A204.1 (cell line): ENCODE data around the gene SNX4.

Experiments
- FAIRE-seq: peaks from 2 replicates; lab custom pipeline; 2012; peaks lifted over from hg19 to GRCh38; lab: Jason Lieb, UNC

SNX4 gene

DNA sequence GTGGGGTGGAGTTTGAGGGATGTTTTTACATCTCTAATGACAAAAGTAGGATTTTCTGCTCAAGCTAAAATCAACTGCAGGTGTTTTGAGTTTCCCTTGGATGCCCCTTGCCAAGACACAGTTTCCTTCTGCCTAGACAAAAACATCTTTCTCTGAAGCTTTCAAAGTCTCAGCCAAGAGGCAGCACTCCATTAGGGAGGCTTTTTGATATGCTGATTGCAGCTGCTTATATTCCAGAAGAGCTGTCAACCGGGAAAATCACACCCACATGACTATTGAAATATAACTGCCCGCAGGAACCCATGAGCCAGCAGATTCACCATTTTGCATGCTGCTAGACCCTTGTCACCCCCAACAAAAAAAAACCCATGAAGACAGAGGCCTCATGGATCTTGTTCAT is 117.4 kb downstream of the SNX4 start:
- FAIRE-seq = no peak

DNA sequence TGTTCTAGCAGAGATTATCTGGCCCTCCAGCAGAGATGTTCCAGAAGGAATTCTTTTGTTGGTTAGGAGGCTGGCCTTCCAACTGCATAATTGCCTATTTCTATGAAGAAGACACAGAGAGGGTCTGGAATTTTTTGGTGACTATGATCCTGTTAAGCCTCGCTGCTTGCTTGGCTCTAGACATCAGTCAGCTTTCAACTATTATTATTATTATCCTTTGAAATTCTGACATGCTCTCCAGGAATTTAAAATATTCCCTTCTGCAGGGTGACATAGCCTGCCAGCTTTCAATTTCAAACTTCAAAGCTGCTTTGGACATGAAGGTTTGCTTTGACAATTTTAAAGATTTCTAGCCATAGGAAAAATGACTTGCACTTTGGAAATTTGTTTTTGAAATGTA is 118.6 kb downstream of the SNX4 start:
- FAIRE-seq = no peak

DNA sequence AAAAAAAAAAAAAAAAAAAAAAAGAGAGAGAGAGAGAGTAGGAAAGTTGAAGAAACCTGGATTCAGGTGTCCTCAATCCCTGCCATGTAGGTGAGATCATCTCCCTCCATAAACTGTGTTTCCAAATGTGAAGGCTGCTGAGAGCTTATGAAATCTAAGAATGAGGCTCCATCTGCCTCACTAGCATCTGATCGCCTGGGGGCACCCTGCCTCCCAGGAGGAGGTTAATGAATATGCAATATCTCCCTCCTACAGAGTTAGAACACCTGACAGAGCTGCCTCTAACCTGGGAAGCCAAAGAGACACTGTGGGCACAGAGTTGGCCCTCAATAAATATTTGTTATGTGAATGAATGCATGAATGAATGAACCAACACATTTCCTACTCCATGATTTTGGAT is 121.0 kb downstream of the SNX4 start:
- no peak for FAIRE-seq
